HG02642 (cell line): ENCODE results near the gene ULK4.
"Not testable (repeated sequence)": the region's sequence is repeated elsewhere in the genome, so short reads cannot be mapped to it uniquely, and the experiment has no call there.

ENCODE experiments used
- ATAC-seq: cut with Tn5 transposase; IDR thresholded peaks from one replicate; pipeline ENCODE4 v1.9.1; 2021; ENCODE audit warnings: mild to moderate bottlenecking; ENCODE audit not compliant: unreplicated experiment, poor library complexity

The ULK4 gene

GRCh38 chr3:41417574-41417973, 544.3 kb downstream of the ULK4 start:
- no peak for ATAC-seq

GRCh38 chr3:41411065-41411464, 550.8 kb downstream of the ULK4 start:
- no peak for ATAC-seq

- no peak for ATAC-seq
Measured at GRCh38 chr3:41405466-41405865, 556.4 kb downstream of the ULK4 start.

GRCh38 chr3:41404582-41404981, 557.3 kb downstream of the ULK4 start:
- no peak for ATAC-seq

GRCh38 chr3:41394896-41395295, 567.0 kb downstream of the ULK4 start:
- no peak for ATAC-seq

GRCh38 chr3:41370765-41371535, 591.0 kb downstream of the ULK4 start:
- not testable (repeated sequence) for ATAC-seq

GRCh38 chr3:41370307-41370706, 591.6 kb downstream of the ULK4 start:
- no peak for ATAC-seq

- ATAC-seq = no peak
Measured at GRCh38 chr3:41369838-41370237, 592.1 kb downstream of the ULK4 start.

- ATAC-seq = no peak
Measured at GRCh38 chr3:41365973-41366372, 595.9 kb downstream of the ULK4 start.

GRCh38 chr3:41364736-41365135, 597.2 kb downstream of the ULK4 start:
- no peak for ATAC-seq

GRCh38 chr3:41363830-41364523, 597.9 kb downstream of the ULK4 start:
- ATAC-seq = no peak

- ATAC-seq = no peak
Measured at GRCh38 chr3:41362638-41363559, 599.0 kb downstream of the ULK4 start.

- ATAC-seq = no peak
Measured at GRCh38 chr3:41357271-41357670, 604.6 kb downstream of the ULK4 start.

GRCh38 chr3:41356775-41357174, 605.1 kb downstream of the ULK4 start:
- ATAC-seq = no peak

GRCh38 chr3:41352510-41352909, 609.4 kb downstream of the ULK4 start:
- no peak for ATAC-seq

- ATAC-seq = no peak
Measured at GRCh38 chr3:41350441-41350840, 611.5 kb downstream of the ULK4 start.

- no peak for ATAC-seq
Measured at GRCh38 chr3:41348401-41348800, 613.5 kb downstream of the ULK4 start.

- ATAC-seq = no peak
Measured at GRCh38 chr3:41346698-41347270, 615.1 kb downstream of the ULK4 start.

- no peak for ATAC-seq
Measured at GRCh38 chr3:41345788-41346187, 616.1 kb downstream of the ULK4 start.

GRCh38 chr3:41339758-41340157, 622.1 kb downstream of the ULK4 start:
- ATAC-seq = no peak
